Gastroesophageal sphincter (tissue), 3 donors: Measurements from ENCODE around the gene BLMH.

Experiments
- CTCF ChIP-seq, 4 experiments: fragments of 200-600 bp in 2 of 4; fragments of 450-650 bp in 2 of 4; sonication (generic) in 1 of 4; IDR thresholded peaks; one replicate each; pipeline ENCODE4 v1.5.1; 2017 to 2019; ENCODE audit warnings: antibody characterized with exemption in 4 of 4, mild to moderate bottlenecking in 2 of 4, moderate library complexity in 2 of 4
- EP300 ChIP-seq: sonication (generic); formaldehyde crosslinking; IDR thresholded peaks from one replicate; pipeline ENCODE4 v1.6.1; 2017; ENCODE audit warnings: antibody characterized with exemption, mild to moderate bottlenecking
- POLR2A ChIP-seq, 2 donors: fragments of 450-650 bp; IDR thresholded peaks; one replicate each; pipeline ENCODE4 v1.6.1; 2017; ENCODE audit warnings: antibody characterized with exemption in 2 of 2, mild to moderate bottlenecking in 2 of 2, moderate library complexity in 1 of 2
- POLR2AphosphoS5 ChIP-seq: sonication (generic); formaldehyde crosslinking; IDR thresholded peaks from one replicate; pipeline ENCODE4 v1.6.1; 2017; ENCODE audit warnings: antibody characterized with exemption

- TF ChIP-seq EP300 (no peak), POLR2AphosphoS5 (no peak), CTCF (IDR thresholded peaks at IDR 0.05) (no peak), POLR2A (IDR thresholded peaks at IDR 0.05) (no peak)
Measured at GRCh38 chr17:30249460-30249859, 42.3 kb downstream of the BLMH start.
